OCI-LY1 (cell line): ENCODE measurements around the gene TP53RK.

ENCODE experiments used
- H2AFZ ChIP-seq: fragments of 200-600 bp; sonication (generic), shearing (Covaris generic); 2 replicates; pipeline ENCODE4 v1.6.0; 2014; ENCODE audit warnings: antibody characterized with exemption, mild to moderate bottlenecking, low read length
- H3F3A ChIP-seq: fragments of 200-600 bp; sonication (generic), shearing (Covaris generic); 2 replicates; pipeline ENCODE4 v1.6.0; 2014; ENCODE audit warnings: mild to moderate bottlenecking, antibody characterized with exemption, low read length, moderate library complexity; ENCODE audit not compliant: insufficient read depth
- H3K27ac ChIP-seq: fragments of 200-600 bp; sonication (generic); 2 replicates; pipeline ENCODE4 v1.5.1; 2014; ENCODE audit warnings: low read length, mixed run types, mild to moderate bottlenecking, low read depth; ENCODE audit not compliant: poor library complexity, severe bottlenecking
- H3K27me3 ChIP-seq: fragments of 200-600 bp; sonication (generic); 2 replicates; pipeline ENCODE4 v1.6.0; 2014; ENCODE audit warnings: antibody characterized with exemption, mild to moderate bottlenecking, low read length, moderate library complexity; ENCODE audit not compliant: insufficient read depth
- H3K36me3 ChIP-seq: fragments of 200-600 bp; sonication (generic); 2 replicates; pipeline ENCODE4 v1.6.1; 2014; ENCODE audit warnings: mild to moderate bottlenecking, antibody characterized with exemption, low read length, moderate library complexity, mixed read lengths; ENCODE audit not compliant: insufficient read depth
- H3K4me1 ChIP-seq: fragments of 200-600 bp; sonication (generic); 2 replicates; pipeline ENCODE4 v1.5.1; 2014; ENCODE audit warnings: mild to moderate bottlenecking, low read length, moderate library complexity; ENCODE audit not compliant: insufficient read depth, severe bottlenecking
- H3K4me2 ChIP-seq: fragments of 200-600 bp; sonication (generic), shearing (Covaris generic); 2 replicates; pipeline ENCODE4 v1.6.1; 2014; ENCODE audit warnings: low read length
- H3K4me3 ChIP-seq: fragments of 200-600 bp; sonication (generic); 2 replicates; pipeline ENCODE4 v1.5.1; 2014; ENCODE audit warnings: low read length, low read depth, mild to moderate bottlenecking, mixed read lengths; ENCODE audit not compliant: poor library complexity, severe bottlenecking
- H3K79me2 ChIP-seq: fragments of 200-600 bp; shearing (Covaris generic); 2 replicates; pipeline ENCODE4 v1.6.1; 2016; ENCODE audit warnings: mixed run types, low read length, mixed read lengths; ENCODE audit not compliant: insufficient read depth
- H3K9ac ChIP-seq: fragments of 200-600 bp; sonication (generic), shearing (Covaris generic); 2 replicates; pipeline ENCODE4 v1.6.1; 2014; ENCODE audit warnings: mild to moderate bottlenecking, low read length, mixed read lengths
- H3K9me2 ChIP-seq: fragments of 200-600 bp; sonication (generic), shearing (Covaris generic); 2 replicates; pipeline ENCODE4 v1.6.1; 2014; ENCODE audit warnings: low read depth, mild to moderate bottlenecking, low read length, mixed read lengths
- H3K9me3 ChIP-seq: fragments of 200-600 bp; shearing (Covaris generic); 2 replicates; pipeline ENCODE4 v1.6.1; 2014; ENCODE audit warnings: low read length, mixed read lengths
- H4K20me1 ChIP-seq: fragments of 200-600 bp; sonication (generic), shearing (Covaris generic); 2 replicates; pipeline ENCODE4 v1.6.0; 2016; ENCODE audit warnings: mild to moderate bottlenecking, low read length; ENCODE audit not compliant: insufficient read depth
- EZH2 ChIP-seq: fragments of 200-600 bp; sonication (generic), shearing (Covaris generic); IDR thresholded peaks from 2 replicates; pipeline ENCODE4 v1.8.0; 2017; ENCODE audit warnings: borderline replicate concordance, mixed run types, mild to moderate bottlenecking, antibody characterized with exemption, low read length, moderate library complexity, mixed read lengths
- TF ChIP-seq, protein P1 (sequence below): fragments of 200-600 bp; sonication (generic), shearing (Covaris generic); IDR thresholded peaks from 2 replicates; pipeline ENCODE4 v1.5.1; 2017; ENCODE audit warnings: mild to moderate bottlenecking, antibody characterized with exemption, low read length, moderate library complexity, mixed read lengths

TP53RK gene

DNA sequence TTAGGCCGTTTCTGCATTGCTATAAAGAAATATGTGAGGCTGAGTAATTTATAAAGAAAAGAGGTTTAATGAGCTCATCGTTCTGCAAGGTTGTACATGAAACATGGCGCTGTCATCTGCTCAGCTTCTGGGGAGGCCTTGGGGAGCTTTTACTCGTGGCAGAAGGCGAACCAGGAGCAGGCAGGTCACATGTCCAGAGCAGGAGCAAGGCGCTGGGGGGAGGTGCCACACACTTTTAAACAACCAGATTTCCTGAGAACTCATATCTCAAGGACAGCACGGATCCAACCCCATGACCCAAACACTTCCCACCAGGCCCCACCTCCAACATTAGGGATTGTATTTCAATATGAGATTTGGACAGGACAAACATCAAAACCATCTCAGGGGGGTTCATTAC, 31.6 kb downstream of the TP53RK start:
- no peak overlapping the region for H3K4me3 ChIP-seq
- no peaks in the 10 kb centered on the region for H3K4me1 ChIP-seq
- H3K27me3 ChIP-seq = no peaks in the 10 kb centered on the region
- no peaks in the 10 kb centered on the region for H4K20me1 ChIP-seq
- H3K4me2 ChIP-seq = no peak overlapping the region
- TF ChIP-seq, protein P1, sequence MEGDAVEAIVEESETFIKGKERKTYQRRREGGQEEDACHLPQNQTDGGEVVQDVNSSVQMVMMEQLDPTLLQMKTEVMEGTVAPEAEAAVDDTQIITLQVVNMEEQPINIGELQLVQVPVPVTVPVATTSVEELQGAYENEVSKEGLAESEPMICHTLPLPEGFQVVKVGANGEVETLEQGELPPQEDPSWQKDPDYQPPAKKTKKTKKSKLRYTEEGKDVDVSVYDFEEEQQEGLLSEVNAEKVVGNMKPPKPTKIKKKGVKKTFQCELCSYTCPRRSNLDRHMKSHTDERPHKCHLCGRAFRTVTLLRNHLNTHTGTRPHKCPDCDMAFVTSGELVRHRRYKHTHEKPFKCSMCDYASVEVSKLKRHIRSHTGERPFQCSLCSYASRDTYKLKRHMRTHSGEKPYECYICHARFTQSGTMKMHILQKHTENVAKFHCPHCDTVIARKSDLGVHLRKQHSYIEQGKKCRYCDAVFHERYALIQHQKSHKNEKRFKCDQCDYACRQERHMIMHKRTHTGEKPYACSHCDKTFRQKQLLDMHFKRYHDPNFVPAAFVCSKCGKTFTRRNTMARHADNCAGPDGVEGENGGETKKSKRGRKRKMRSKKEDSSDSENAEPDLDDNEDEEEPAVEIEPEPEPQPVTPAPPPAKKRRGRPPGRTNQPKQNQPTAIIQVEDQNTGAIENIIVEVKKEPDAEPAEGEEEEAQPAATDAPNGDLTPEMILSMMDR = no peak
- no peak for TF ChIP-seq EZH2
- no peak overlapping the region for H2AFZ ChIP-seq
- no peaks in the 10 kb centered on the region for H3F3A ChIP-seq
- H3K79me2 ChIP-seq = no peaks in the 10 kb centered on the region
- H3K27ac ChIP-seq = no peak overlapping the region
- H3K9ac ChIP-seq = no peak overlapping the region
- 0 out of 2 replicates have a peak, but pooled peaks cover 3% of the 10 kb centered on the region for H3K9me3 ChIP-seq
- no peaks in the 10 kb centered on the region; the same call in 1 of the 2 replicates for H3K9me2 ChIP-seq
- H3K36me3 ChIP-seq = no peaks in the 10 kb centered on the region

DNA sequence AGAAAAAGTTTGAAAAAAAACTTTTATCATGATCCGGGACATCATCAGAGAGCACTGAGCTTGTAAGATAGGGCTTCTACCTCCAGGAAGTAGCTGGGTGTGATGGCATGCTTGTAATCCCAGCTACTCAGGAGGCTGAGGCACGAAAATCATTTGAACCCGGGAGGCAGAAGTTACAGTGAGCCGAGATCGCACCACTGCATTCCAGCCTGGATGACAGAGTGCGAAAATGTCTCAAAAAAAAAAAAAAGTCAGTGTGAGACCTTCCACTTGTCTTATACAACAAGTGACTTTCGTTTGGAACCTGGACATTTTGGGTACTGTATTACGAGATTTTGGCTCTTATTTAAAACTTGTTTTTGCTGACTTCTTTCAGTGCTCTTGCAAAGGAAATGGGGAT, 32.1 kb downstream of the TP53RK start:
- no peak for TF ChIP-seq EZH2
- TF ChIP-seq, protein P1 = no peak
- Histone ChIP-seq H3K9me3 (0 out of 2 replicates have a peak, but pooled peaks cover 3% of the 10 kb centered on the region), H3K9ac (no peak overlapping the region), H3K4me3 (no peak overlapping the region), H3K4me1 (no peaks in the 10 kb centered on the region), H3K9me2 (no peaks in the 10 kb centered on the region; the same call in 1 of the 2 replicates), H4K20me1 (no peaks in the 10 kb centered on the region), H3F3A (no peaks in the 10 kb centered on the region), H3K4me2 (no peak overlapping the region), H3K27me3 (no peaks in the 10 kb centered on the region), H3K79me2 (no peaks in the 10 kb centered on the region), H2AFZ (no peak overlapping the region), H3K36me3 (no peaks in the 10 kb centered on the region), H3K27ac (no peak overlapping the region)

DNA sequence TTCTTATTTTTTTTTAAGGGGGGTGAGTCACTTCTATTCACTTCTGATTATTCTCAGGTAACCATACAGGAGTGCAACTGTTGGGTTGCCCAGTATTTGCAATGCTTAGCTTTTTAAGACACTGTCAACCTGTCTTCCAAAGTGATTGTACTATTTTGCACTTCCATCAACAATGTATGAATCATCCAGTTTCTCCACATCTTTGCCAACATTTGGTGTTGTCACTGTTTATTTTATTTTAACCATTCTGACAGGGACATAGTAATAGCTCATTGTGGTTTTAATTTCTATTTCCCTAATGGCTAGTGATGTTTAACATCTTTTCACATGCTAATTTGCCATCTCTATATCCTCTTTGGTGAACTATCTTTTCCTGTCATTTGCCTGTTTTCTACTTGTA, 36.5 kb downstream of the TP53RK start:
- no peaks in the 10 kb centered on the region for H3K9me3 ChIP-seq
- H3K27me3 ChIP-seq = no peaks in the 10 kb centered on the region
- no peak overlapping the region for H2AFZ ChIP-seq
- H4K20me1 ChIP-seq = no peaks in the 10 kb centered on the region
- no peak overlapping the region for H3K4me2 ChIP-seq
- no peak for TF ChIP-seq EZH2
- TF ChIP-seq, protein P1 = no peak
- no peaks in the 10 kb centered on the region for H3K79me2 ChIP-seq
- H3K4me3 ChIP-seq = no peak overlapping the region
- H3K27ac ChIP-seq = no peak overlapping the region
- no peaks in the 10 kb centered on the region for H3K9me2 ChIP-seq
- no peaks in the 10 kb centered on the region for H3F3A ChIP-seq
- no peaks in the 10 kb centered on the region for H3K36me3 ChIP-seq
- H3K4me1 ChIP-seq = no peaks in the 10 kb centered on the region
- no peak overlapping the region for H3K9ac ChIP-seq
